ENCODE measurements around the gene TSC2. TPM values are rescaled to one million over a fixed set of nuclear protein-coding genes. Genes with fewer than 3 reads are reported as not detected.

TSC2 gene
- total RNA-seq, 1 experiment from 2014 or later: 166 TPM

- H3K4me3 ChIP-seq: no peak overlapping the region
- POLR2A ChIA-PET (ENCODE audit: unreplicated experiment): no interaction called here
- TF ChIP-seq, protein P1, sequence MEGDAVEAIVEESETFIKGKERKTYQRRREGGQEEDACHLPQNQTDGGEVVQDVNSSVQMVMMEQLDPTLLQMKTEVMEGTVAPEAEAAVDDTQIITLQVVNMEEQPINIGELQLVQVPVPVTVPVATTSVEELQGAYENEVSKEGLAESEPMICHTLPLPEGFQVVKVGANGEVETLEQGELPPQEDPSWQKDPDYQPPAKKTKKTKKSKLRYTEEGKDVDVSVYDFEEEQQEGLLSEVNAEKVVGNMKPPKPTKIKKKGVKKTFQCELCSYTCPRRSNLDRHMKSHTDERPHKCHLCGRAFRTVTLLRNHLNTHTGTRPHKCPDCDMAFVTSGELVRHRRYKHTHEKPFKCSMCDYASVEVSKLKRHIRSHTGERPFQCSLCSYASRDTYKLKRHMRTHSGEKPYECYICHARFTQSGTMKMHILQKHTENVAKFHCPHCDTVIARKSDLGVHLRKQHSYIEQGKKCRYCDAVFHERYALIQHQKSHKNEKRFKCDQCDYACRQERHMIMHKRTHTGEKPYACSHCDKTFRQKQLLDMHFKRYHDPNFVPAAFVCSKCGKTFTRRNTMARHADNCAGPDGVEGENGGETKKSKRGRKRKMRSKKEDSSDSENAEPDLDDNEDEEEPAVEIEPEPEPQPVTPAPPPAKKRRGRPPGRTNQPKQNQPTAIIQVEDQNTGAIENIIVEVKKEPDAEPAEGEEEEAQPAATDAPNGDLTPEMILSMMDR (conservative IDR thresholded peaks at IDR 0.05): peak; percentile 60; the same call in 1 of the 2 replicates
- no peak for TF ChIP-seq EZH2 (IDR thresholded peaks at IDR 0.05; ENCODE audit: low read depth)
- BruUV-seq (replicated peaks): no TSS peak
- no peaks in the 10 kb centered on the region for H3K27me3 ChIP-seq (ENCODE audit: insufficient read depth, low read depth)
- CTCF ChIA-PET: interaction anchor here (0.7 to 0.9 kb wide), 2 partner anchors 9 to 66 kb away, joined by 5 read pairs; no protein-coding TSS in a partner anchor
- H3F3A ChIP-seq (ENCODE audit: insufficient read depth, low read depth): peaks cover 16% of the 10 kb centered on the region
- H2AFZ ChIP-seq: no peak overlapping the region
- H3K9me2 ChIP-seq (ENCODE audit: insufficient read depth): no peaks in the 10 kb centered on the region
- 0 out of 2 replicates have a peak overlapping the region, but pooled peaks have one; percentile 86 for H3K27ac ChIP-seq
- H4K20me1 ChIP-seq (ENCODE audit: insufficient read depth): no peaks in the 10 kb centered on the region
- H3K4me1 ChIP-seq (replicated peaks; ENCODE audit: insufficient read depth): peaks cover 21% of the 10 kb centered on the region
- intact Hi-C loops (cut with micrococcal nuclease; ENCODE audit: unreplicated experiment): no loop called here
- H3K36me3 ChIP-seq (ENCODE audit: low read depth): no peaks in the 10 kb centered on the region
- H3K4me2 ChIP-seq: no peak overlapping the region; the same call in 1 of the 2 replicates
- H3K9me3 ChIP-seq (ENCODE audit: insufficient read depth, low read depth): no peaks in the 10 kb centered on the region
- H3K79me2 ChIP-seq (ENCODE audit: low read depth): no peaks in the 10 kb centered on the region
- DNase-seq: no peak
These were observed 31.3 kb upstream of the TSC2 start for GRCh38 chr16:2016407-2016922.

GRCh38 chr16:2019518-2019920 is 28.3 kb upstream of the TSC2 start, which contains the start of gene NPW:
NPW (plus strand) TSS chr16:2019785.
- H3K4me2 ChIP-seq: no peak within 1 kb of the TSS
- no peak within 1 kb of the TSS for H2AFZ ChIP-seq
- no peaks in the 10 kb centered on the region for H3K9me2 ChIP-seq (ENCODE audit: insufficient read depth)
- ChIA-PET CTCF (no interaction called here), POLR2A (ENCODE audit: unreplicated experiment) (no interaction called here)
- no peaks in the 10 kb centered on the region for H3K27me3 ChIP-seq (ENCODE audit: insufficient read depth, low read depth)
- H3K27ac ChIP-seq: no peak within 1 kb of the TSS
- no peaks in the 10 kb centered on the region for H3K36me3 ChIP-seq (ENCODE audit: low read depth)
- no peak for DNase-seq
- TF ChIP-seq, protein P1 (conservative IDR thresholded peaks at IDR 0.05): no peak
- TF ChIP-seq EZH2 (IDR thresholded peaks at IDR 0.05; ENCODE audit: low read depth): no peak
- H4K20me1 ChIP-seq (ENCODE audit: insufficient read depth): no peaks in the 10 kb centered on the region
- intact Hi-C loops (cut with micrococcal nuclease; ENCODE audit: unreplicated experiment): no loop called here
- H3K4me3 ChIP-seq: no peak within 1 kb of the TSS
- H3K79me2 ChIP-seq (ENCODE audit: low read depth): no peaks in the 10 kb centered on the region
- peaks cover 25% of the 10 kb centered on the region for H3K4me1 ChIP-seq (replicated peaks; ENCODE audit: insufficient read depth)
- peaks cover 16% of the 10 kb centered on the region for H3F3A ChIP-seq (ENCODE audit: insufficient read depth, low read depth)
- no peaks in the 10 kb centered on the region for H3K9me3 ChIP-seq (ENCODE audit: insufficient read depth, low read depth)
- no TSS peak for BruUV-seq (replicated peaks)

- no peak overlapping the region for H3K4me2 ChIP-seq
- BruUV-seq (replicated peaks): no TSS peak
- ChIA-PET POLR2A (ENCODE audit: unreplicated experiment) (no interaction called here), CTCF (no interaction called here)
- TF ChIP-seq, protein P1 (conservative IDR thresholded peaks at IDR 0.05): no peak
- TF ChIP-seq EZH2 (IDR thresholded peaks at IDR 0.05; ENCODE audit: low read depth): no peak
- H3K4me1 ChIP-seq (replicated peaks; ENCODE audit: insufficient read depth): peaks cover 18% of the 10 kb centered on the region
- no peaks in the 10 kb centered on the region for H3K27me3 ChIP-seq (ENCODE audit: insufficient read depth, low read depth)
- H3K4me3 ChIP-seq: no peak overlapping the region
- H3K79me2 ChIP-seq (ENCODE audit: low read depth): no peaks in the 10 kb centered on the region
- intact Hi-C loops (cut with micrococcal nuclease; ENCODE audit: unreplicated experiment): no loop called here
- no peak for DNase-seq
- no peaks in the 10 kb centered on the region for H3K9me3 ChIP-seq (ENCODE audit: insufficient read depth, low read depth)
- H3F3A ChIP-seq (ENCODE audit: insufficient read depth, low read depth): peaks cover 9% of the 10 kb centered on the region
- H4K20me1 ChIP-seq (ENCODE audit: insufficient read depth): no peaks in the 10 kb centered on the region
- H3K9me2 ChIP-seq (ENCODE audit: insufficient read depth): no peaks in the 10 kb centered on the region
- no peak overlapping the region for H3K27ac ChIP-seq
- H2AFZ ChIP-seq: no peak overlapping the region
- no peaks in the 10 kb centered on the region for H3K36me3 ChIP-seq (ENCODE audit: low read depth)
These were observed 27.6 kb upstream of the TSC2 start for GRCh38 chr16:2019921-2020831.
